Activated CD4-positive, alpha-beta T cell treated with anti-CD3 and anti-CD28 coated beads for 1 hour (primary cell): ENCODE results near the gene RUSC2.
A peak's percentile ranks its signal among the peaks of the same experiment; 100 is the strongest.
"Not testable (repeated sequence)": the region's sequence is repeated elsewhere in the genome, so short reads cannot be mapped to it uniquely, and the experiment has no call there.

Experiments used
- DNase-seq: peaks from one replicate; pipeline ENCODE4 v3.0.0-alpha.2; 2020

RUSC2 gene, protein sequence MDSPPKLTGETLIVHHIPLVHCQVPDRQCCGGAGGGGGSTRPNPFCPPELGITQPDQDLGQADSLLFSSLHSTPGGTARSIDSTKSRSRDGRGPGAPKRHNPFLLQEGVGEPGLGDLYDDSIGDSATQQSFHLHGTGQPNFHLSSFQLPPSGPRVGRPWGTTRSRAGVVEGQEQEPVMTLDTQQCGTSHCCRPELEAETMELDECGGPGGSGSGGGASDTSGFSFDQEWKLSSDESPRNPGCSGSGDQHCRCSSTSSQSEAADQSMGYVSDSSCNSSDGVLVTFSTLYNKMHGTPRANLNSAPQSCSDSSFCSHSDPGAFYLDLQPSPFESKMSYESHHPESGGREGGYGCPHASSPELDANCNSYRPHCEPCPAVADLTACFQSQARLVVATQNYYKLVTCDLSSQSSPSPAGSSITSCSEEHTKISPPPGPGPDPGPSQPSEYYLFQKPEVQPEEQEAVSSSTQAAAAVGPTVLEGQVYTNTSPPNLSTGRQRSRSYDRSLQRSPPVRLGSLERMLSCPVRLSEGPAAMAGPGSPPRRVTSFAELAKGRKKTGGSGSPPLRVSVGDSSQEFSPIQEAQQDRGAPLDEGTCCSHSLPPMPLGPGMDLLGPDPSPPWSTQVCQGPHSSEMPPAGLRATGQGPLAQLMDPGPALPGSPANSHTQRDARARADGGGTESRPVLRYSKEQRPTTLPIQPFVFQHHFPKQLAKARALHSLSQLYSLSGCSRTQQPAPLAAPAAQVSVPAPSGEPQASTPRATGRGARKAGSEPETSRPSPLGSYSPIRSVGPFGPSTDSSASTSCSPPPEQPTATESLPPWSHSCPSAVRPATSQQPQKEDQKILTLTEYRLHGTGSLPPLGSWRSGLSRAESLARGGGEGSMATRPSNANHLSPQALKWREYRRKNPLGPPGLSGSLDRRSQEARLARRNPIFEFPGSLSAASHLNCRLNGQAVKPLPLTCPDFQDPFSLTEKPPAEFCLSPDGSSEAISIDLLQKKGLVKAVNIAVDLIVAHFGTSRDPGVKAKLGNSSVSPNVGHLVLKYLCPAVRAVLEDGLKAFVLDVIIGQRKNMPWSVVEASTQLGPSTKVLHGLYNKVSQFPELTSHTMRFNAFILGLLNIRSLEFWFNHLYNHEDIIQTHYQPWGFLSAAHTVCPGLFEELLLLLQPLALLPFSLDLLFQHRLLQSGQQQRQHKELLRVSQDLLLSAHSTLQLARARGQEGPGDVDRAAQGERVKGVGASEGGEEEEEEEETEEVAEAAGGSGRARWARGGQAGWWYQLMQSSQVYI (N-terminal part only)

DNA sequence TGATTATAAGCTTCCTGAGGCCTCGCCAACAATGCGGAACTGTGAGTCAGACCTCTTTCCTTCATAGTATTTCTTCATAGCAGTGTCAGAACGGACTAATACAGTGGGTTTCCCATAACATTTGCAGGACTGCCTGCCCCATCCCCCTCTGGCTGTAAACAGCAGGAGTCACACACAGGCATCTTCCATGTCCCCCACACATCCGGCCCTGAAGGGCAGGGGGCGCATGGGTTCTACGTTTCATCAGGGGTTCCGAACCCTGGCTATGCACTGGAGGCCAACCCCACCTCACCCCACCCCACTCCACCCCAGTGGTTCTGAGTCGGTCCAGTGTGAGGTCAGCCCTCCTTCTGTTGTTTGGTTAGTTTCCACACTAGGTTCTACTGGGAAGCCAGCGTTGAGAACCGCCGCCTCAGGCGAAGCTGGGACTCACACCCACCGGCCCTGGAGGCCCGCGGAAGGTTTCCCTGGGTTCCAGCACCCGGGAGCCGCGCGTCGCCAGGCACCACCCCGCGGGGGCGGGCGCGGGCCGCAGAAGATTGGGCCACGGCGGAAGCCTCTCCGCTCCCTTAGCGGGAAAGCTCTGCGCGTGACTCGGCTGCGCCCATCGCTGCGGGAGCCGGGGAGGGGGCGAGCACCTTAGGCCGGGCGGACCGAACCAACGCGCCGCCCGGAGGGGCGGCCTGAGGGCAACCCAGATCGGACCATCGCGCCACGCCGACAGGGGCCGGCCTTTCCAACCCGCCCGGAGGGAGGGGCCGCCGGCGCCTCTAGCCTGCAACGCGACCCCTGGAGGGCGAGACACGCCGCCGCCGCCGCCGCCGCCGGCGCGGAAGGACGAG is at the start of gene RUSC2:
TSS of gene RUSC2 (plus strand) at position 799 of the 842 bp plus-strand sequence. CDS start 56,411 bp downstream, outside the sequence.
- DNase-seq = peak; percentile 19

DNA sequence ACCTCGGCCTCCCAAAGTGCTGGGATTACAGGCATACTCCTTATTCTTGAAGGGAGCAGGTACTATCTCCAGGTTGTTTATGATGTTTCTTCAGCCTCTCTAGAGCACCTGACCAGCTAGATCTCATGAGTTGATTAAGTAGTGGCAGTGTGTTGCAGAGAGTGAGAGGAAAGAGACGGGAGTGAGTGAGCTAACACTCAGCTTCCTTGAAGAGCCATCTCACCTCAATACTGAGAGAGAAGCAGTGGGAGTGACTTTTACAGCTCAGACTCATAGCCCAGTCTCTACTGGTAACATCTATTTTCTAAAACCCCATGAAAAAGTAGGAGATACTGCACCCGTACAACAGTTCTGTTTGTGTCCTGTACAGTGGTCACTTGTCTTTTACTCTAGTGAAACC is 43.9 kb upstream of the RUSC2 start:
- DNase-seq = no peak

DNA sequence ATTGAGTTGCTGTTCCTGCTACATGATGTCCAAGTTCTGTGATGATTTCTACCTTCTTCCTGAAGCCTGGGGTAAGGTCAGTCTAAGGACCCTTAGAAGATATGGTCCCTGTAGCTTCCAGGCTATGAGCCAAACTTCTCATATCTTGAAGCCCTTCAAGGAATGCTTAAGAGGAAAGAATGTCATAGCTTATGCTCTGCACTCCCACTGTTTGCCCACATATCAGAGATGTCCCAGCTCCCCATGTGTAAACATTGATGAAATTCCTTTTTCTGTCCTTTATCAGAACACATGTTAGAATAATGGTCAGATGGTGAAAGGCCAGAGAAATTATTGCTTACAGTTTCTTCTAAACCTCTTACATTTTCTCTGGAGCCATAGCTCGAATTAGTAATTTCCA is 41.4 kb upstream of the RUSC2 start:
- DNase-seq = no peak

DNA sequence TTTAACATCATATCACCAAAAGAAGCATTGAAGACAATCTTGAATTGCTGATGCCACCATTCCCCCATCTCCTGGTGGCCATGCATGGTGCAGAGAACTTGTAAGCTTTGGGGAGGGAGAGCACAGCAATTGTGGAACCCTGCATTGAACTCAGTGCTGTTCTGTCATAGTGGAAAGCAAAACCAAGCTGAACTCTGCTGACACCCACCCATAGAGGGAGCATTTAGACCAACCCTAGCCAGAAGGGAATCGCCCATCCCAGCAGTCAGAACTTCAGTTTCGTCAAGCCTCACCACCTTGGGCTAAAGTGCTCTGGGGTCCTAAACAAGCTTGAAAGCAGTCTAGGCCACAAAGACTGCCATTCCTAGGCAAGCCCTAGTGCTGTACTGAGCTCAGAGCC is 37.4 kb upstream of the RUSC2 start:
- DNase-seq = no peak

DNA sequence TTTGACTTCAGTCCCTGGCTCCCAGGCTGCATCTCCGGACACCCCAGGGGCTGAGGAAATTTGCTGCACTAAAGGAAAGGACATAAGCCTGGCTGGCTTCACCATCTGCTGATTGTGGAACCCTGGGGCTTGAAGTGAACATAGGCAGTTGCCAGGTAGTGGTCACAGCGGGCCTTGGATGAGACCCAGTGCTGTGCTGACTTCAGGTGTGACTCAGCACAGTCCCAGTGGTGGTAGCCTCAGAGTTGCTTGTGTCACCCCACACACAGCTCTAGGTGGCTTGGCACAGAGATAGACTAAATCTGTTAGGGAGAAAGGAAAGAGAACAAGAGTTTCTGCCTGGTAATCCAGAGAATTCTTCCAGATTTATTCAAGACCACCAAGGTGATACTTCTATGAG is 36.1 kb upstream of the RUSC2 start:
- no peak for DNase-seq

DNA sequence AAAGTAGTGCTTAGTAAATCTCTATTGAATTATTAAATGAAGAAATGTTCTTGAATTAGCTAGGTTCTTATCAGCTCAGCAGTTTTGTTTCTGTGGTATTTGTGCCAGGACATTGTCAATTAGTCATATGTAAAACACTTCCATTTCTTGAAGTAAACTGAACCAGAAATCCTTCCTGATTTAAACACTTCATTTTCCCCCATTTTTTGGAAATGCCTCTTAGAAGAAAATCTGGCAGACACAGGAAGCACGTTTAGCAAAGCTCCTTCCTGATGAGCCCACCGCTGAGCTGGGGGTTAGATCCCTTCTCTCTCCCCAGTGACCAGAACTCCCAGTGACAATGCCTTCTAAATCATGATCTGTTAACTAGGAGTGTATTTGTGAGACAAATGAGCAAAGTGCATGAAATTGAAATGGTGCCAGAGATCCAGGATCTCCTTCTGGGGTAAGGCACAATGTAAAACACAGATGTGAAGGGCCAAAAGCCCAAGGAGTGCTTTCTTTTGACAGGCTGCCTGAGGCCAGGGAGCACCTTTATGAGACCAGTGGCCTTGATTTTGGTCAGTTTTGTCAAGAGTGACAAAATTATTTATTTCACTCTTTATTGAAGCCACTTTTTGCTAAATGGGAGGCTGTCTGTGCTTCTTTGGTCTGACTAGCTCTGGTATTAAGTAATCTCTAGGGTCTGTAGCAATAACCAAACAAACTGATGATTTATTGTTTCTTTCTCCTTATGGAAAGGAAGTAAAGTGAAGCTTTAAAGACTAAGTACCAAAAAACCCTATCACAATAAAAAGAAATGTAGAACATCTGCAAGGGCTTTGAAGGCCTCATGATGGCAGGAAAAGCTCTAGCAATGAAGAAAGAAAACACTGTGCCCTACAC is 25.5 kb upstream of the RUSC2 start:
- DNase-seq = no peak

DNA sequence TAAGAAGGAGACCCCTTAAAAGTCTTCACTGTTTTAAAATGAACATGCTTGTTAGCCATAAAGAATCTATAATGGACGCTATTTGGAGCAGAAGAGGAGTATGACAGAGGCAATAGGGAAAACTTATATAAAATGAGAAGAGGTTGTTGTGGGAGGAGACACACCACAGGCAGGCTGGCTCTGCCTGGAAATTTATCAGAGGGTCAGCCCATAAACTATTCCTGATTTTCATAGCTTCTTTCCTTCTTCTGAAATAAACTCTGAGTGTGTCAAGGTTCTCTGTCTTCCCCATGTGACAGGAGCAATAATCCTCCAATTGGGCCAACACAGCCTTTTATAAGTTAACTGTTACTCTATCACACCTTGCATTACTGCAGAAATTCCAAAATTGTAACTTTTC is 19.6 kb upstream of the RUSC2 start:
- no peak for DNase-seq

DNA sequence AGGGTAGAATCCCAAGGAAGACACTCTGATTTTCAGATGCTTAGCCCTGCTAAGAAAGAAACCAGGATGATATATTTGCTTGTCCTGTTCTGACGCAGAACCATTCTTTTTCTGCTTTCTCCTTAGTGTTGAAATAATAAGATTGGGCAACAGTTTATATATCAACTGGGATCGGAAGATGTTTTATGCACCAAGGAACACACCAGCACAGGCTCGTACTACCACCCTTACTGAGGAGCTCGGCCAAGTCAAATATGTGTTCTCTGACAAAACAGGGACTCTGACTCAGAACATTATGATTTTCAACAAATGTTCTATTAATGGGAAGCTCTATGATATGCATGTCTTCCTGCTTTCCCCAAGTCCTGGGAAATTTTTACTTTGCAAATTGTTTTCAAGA is 19.0 kb upstream of the RUSC2 start:
- no peak for DNase-seq

DNA sequence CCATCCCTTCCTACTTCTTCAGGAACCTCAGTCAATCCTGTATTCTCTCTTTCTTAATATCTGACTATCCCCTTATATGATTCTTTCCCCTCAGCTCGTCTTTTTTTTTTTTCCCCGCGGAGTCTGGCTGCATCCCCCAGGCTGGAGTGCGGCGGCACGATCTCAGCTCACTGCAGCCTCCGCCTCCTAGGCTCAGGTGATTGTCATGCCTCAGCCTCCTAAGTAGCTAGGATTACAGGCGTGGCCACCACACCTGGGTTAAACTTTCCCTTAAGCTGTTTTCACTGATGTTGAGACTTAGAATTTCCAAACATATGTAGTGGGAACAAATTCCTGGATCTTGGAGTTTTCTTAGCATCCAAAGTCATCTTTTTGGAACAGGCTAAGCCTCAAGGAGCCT is 13.3 kb upstream of the RUSC2 start:
- no peak for DNase-seq

DNA sequence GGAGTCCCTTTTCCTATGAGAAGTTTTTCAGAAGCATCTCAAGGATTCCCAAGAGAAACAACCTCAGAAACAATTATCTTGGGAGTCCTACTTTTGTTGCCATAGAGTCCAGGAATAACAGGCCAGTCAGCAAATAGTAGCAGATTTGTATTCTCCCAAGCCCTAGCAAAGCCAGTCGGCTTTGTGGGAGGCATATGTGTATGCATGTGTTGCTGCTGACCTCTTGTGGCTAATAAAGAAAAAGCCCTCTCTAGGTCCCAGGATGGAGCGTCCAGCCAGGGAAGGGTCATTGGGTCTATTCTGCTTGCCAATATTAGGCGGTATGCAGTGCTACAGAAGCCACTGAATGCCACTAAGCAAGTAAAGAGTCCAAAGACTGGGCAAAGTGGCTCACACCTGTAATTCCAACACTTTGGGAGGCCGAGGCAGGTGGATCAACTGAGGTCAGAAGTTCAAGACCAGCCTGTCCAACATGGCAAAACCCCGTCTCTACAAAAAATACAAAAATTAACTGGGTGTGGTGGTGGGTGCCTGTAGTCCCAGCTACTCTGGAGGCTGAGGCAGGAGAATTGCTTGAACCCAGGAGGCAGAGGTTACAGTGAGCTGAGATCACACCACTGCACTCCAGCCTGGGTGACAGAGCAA is 12.6 kb upstream of the RUSC2 start:
- DNase-seq = not testable (repeated sequence)

DNA sequence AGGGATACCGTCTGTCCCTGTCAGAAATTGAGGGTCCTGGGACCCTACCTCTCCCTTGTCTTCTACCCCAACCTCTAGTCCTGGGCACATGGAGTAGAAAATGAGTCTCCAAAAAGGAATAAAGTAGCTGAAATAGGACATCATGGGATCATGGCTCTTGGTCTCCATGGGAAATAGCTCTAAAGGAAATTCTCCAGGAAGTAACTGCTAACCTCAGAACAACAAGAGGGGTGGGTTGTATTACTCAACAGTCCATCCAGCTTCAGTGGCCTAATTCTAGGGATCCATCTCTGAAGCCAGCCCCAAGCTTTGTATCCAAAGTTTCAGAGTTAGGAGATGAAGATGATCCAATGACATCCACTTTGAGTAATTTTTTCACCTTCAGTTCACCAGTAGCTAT is 11.0 kb upstream of the RUSC2 start:
- no peak for DNase-seq

DNA sequence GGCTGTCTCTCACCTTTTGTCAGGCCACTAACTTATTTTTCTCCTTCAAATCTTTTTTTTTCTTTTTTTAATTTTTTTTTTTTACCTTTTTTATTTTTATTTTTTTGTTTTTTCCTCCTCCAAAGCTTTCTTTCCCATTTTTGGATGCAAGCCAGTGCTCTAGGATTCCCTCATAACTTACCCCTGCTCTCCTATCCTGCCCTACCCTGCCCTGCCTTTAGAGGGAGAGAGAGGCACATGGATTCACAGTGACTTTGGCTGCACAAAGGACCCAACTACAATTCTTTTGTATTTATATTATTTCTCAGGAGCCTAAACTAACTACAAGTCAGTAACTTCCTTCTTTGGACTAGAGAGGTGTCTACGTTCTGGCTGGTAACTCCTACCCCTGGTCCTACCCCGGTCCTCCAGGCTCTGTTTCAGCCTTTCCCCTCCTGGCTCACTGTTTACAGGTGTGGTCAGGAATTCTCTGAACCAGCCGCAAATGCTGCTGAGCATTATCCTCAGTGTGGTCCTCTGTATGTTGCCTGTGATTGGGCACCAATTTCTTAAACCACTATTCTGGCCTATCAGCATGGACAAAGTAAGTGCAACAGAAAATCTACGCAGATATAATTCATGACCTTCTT is 8.4 kb upstream of the RUSC2 start:
- no peak for DNase-seq

DNA sequence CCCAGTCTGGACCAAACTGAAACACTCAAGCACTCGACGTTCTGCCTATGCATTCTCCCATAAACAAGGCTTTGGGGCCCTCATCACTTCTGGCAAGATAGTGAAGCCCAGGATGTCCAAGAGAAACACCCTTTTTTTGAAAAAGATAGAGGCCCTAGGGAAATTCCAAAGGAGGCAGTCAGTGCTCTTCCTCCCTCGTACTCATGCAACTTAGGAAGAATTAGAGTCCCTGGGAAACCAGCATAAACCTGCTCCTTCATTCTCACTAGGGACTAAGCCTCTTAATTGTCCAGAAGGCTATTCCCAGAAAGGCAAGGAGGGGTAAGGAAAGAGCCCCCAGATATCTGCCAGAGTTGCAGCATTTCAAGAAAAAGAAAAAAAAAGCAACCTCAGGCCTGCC is 7.8 kb upstream of the RUSC2 start:
- DNase-seq = no peak

DNA sequence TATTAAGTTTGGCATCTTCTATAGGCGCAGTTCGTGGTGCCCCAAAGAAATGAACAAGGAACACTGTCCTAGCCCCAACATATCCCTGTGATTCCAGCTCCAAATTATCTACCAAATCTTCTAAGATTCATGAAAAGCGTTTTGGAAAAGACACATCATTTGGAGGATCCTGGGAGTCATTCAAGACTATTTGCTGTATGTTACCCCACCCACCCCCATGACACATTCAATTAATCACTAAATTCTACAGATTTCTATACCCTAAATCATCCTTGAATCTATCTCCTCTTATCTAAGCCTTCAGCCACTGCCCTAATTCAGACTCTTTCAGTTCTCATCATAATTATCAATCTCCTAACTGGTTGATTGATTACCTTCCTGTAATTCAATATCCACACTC is 5.5 kb upstream of the RUSC2 start:
- DNase-seq = no peak

DNA sequence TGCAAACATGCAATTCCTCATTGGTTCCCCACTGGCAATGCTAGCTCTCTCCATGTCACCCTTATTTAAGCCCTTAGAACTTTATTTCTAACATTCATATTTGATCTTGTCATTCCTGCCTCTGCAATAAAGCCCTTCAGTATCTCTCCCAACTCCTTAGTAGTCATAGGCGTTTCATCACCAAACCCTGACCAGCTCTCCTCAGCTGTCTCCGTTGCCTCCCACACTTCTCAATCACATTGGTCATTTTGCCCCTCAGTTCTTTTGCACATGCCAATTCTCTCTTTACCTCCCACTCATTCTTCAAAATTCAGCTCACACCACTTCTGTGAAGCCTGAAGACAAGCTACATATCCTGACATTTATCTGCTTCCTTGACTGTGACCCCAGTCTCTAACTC is 2.8 kb upstream of the RUSC2 start:
- no peak for DNase-seq

DNA sequence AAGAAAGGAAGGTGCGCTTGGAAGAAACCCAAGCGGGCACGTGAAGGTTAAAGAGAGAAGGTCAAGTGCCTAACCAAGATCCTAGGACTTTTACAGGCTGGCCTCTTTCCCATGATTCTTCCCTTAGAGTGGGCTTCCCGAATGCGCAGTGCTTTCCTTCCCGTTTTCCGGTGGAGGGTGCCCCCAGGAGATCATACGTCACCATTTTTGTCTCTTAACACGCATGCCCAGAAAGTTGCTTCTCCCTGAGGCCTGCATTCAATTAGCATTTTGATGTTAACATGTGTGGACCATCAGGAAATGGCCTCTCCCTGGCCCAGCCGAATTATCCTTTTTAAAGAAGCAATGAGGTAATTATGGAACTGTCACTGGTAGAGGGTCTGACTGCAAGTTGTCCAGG is 1.9 kb upstream of the RUSC2 start:
- no peak for DNase-seq

DNA sequence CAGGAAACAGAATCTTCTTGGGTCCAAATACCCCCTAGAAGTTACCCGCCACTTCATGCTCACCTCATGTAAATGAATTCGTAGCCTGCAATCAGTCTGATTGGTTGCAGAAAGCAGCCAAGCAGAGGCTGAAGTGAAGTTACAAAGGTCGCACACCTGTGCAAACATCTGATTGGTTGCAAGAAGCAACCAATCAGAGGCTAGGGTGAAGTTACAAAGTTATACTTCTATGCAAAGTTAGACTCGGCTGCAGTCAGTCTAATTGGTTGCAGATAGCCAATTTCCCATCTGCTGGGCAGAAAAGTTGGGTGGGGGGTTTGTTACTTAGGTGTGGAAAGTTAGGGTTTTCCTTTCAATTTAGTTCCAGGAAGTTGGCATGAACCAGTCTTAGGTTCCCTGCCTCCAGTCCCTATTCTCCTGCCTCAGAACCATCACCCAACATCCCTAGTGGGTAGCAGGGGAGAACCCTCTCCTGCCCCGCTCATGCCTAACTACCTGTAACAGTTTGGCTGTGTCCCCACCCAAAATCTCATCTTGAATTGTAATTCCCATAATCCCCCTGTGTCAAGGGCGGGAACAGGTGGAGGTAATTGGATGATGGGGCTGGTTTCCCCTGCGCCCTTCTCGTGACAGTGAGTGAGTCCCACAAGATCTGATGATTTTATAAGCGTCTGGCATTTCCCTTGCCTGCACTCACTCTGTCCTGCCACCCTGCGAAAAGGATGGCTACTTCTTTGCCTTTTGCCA is 1.2 kb upstream of the RUSC2 start:
- DNase-seq = no peak

DNA sequence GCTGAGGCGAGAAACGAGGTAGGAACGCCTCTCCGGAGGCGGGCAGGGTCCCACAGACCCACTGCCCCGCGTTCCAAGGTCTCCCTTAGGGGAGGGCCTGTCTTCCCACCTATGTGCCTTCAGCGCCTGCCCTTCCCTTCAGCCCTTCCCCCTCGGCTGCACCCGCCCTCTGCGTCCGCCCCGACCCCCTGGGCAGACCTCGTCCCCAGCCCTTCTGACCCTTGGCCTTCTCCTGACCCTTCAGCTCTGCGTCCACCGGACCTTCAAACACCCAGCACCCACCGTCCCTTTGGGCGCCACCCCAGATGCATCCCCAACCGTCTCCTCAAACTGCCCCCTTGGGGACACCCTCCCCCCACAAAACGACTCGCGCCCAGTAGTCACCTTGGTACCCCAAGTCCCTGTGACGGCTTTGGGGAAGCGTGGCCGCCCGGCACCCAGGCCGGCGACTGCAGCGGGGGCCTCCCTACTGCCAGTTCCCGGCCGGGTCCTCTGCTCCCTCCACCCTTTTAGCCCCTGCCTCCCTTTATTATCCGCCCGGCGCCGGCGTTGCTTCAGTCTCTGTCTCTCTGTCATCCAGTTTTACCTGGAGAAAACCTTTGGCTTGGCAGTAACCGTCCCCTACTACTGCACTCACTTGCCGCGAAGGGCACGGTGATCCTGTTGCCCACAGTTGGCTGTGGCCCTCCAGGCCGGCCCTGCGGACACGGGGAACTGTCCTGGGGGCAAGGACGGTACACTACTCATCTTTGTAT is 421 bp downstream of the RUSC2 start:
- DNase-seq = no peak
